ENCODE measurements around the gene HS3ST5. TPM values are rescaled to one million over a fixed set of nuclear protein-coding genes. Genes with fewer than 3 reads are reported as not detected.
A peak's percentile ranks its signal among the peaks of the same experiment; 100 is the strongest.

HS3ST5 gene
- total RNA-seq, 1 donor from 2014 or later, result 1.5 TPM

GRCh38 chr6:114040871-114041270 is 302.0 kb downstream of the HS3ST5 start:
- peak; percentile 73 for DNase-seq (ENCODE audit: low read depth)
- no peaks in the 10 kb centered on the region for H3K9me3 Mint-ChIP-seq (ENCODE audit: unreplicated experiment)
- Histone ChIP-seq H2AFZ (ENCODE audit: low read depth, low read length) (no peak overlapping the region), H3K36me3 (ENCODE audit: insufficient read depth, low read length) (no peaks in the 10 kb centered on the region), H3K27ac (ENCODE audit: low read depth, low read length) (no peak overlapping the region), H3K4me2 (ENCODE audit: low read length) (no peak overlapping the region), H3K79me2 (ENCODE audit: insufficient read depth, low read length) (no peaks in the 10 kb centered on the region), H3K4me3 (ENCODE audit: insufficient read depth, low read depth, low read length) (no peak overlapping the region), H3K4me1 (ENCODE audit: insufficient read depth, low read length) (no peaks in the 10 kb centered on the region), H3K9me3 (ENCODE audit: insufficient read depth, low read depth, low read length) (no peaks in the 10 kb centered on the region), H3K9ac (ENCODE audit: low read length) (no peak overlapping the region), H3K27me3 (ENCODE audit: insufficient read depth, low read length) (no peaks in the 10 kb centered on the region), H4K20me1 (ENCODE audit: insufficient read depth, low read length) (no peaks in the 10 kb centered on the region)
- peaks cover 2% of the 10 kb centered on the region for H3K36me3 Mint-ChIP-seq (ENCODE audit: low read depth, unreplicated experiment)
- H3K4me3 Mint-ChIP-seq (ENCODE audit: unreplicated experiment), result no peak overlapping the region
- no peaks in the 10 kb centered on the region for H3K27me3 Mint-ChIP-seq (ENCODE audit: low read depth, unreplicated experiment)
- H3K4me1 Mint-ChIP-seq (ENCODE audit: low read depth, unreplicated experiment), result peaks cover 6% of the 10 kb centered on the region
- TF ChIP-seq, protein P1, sequence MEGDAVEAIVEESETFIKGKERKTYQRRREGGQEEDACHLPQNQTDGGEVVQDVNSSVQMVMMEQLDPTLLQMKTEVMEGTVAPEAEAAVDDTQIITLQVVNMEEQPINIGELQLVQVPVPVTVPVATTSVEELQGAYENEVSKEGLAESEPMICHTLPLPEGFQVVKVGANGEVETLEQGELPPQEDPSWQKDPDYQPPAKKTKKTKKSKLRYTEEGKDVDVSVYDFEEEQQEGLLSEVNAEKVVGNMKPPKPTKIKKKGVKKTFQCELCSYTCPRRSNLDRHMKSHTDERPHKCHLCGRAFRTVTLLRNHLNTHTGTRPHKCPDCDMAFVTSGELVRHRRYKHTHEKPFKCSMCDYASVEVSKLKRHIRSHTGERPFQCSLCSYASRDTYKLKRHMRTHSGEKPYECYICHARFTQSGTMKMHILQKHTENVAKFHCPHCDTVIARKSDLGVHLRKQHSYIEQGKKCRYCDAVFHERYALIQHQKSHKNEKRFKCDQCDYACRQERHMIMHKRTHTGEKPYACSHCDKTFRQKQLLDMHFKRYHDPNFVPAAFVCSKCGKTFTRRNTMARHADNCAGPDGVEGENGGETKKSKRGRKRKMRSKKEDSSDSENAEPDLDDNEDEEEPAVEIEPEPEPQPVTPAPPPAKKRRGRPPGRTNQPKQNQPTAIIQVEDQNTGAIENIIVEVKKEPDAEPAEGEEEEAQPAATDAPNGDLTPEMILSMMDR (IDR thresholded peaks at IDR 0.05; ENCODE audit: insufficient read depth, low read depth, low read length), result no peak
- no peak for TF ChIP-seq EZH2 (IDR thresholded peaks at IDR 0.05; ENCODE audit: insufficient read depth, low read length)
- FAIRE-seq, result no peak
- H3K27ac Mint-ChIP-seq (ENCODE audit: unreplicated experiment), result peak overlapping the region; percentile 0

DNA sequence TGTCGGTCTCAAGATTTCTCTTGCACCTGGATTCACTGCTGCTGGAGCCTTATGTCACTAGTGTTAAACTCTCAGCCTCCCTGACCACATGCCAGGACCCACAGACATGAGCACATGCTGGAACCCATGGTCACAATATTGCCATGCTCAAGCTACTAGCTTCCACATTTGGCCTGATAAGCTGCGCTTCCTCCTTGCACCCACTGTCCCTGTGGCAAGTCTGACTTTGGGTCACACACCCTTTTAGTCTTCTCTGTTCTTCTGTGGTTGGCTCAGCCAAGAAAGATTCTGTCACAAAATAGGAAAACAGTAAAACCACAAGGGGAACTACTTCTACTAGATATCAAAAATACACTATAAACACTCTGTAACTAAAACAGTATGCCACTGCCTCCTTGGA is 303.0 kb downstream of the HS3ST5 start:
- no peak overlapping the region for H3K4me2 ChIP-seq (ENCODE audit: low read length)
- DNase-seq (ENCODE audit: low read depth), result no peak
- TF ChIP-seq, protein P1 (IDR thresholded peaks at IDR 0.05; ENCODE audit: insufficient read depth, low read depth, low read length), result no peak
- TF ChIP-seq EZH2 (IDR thresholded peaks at IDR 0.05; ENCODE audit: insufficient read depth, low read length), result no peak
- Mint-ChIP-seq H3K27ac (ENCODE audit: unreplicated experiment) (no peak overlapping the region), H3K9me3 (ENCODE audit: unreplicated experiment) (no peaks in the 10 kb centered on the region), H3K36me3 (ENCODE audit: low read depth, unreplicated experiment) (peaks cover 2% of the 10 kb centered on the region), H3K4me1 (ENCODE audit: low read depth, unreplicated experiment) (peaks cover 6% of the 10 kb centered on the region), H3K4me3 (ENCODE audit: unreplicated experiment) (no peak overlapping the region), H3K27me3 (ENCODE audit: low read depth, unreplicated experiment) (no peaks in the 10 kb centered on the region)
- H4K20me1 ChIP-seq (ENCODE audit: insufficient read depth, low read length), result no peaks in the 10 kb centered on the region
- H3K9me3 ChIP-seq (ENCODE audit: insufficient read depth, low read depth, low read length), result no peaks in the 10 kb centered on the region
- H3K79me2 ChIP-seq (ENCODE audit: insufficient read depth, low read length), result no peaks in the 10 kb centered on the region
- H3K27me3 ChIP-seq (ENCODE audit: insufficient read depth, low read length), result no peaks in the 10 kb centered on the region
- H3K4me1 ChIP-seq (ENCODE audit: insufficient read depth, low read length), result no peaks in the 10 kb centered on the region
- H3K27ac ChIP-seq (ENCODE audit: low read depth, low read length), result no peak overlapping the region
- no peak overlapping the region for H3K4me3 ChIP-seq (ENCODE audit: insufficient read depth, low read depth, low read length)
- no peak for FAIRE-seq
- H2AFZ ChIP-seq (ENCODE audit: low read depth, low read length), result no peak overlapping the region
- no peaks in the 10 kb centered on the region for H3K36me3 ChIP-seq (ENCODE audit: insufficient read depth, low read length)
- no peak overlapping the region for H3K9ac ChIP-seq (ENCODE audit: low read length)

- Histone ChIP-seq H3K4me2 (ENCODE audit: low read length) (no peak overlapping the region), H3K27ac (ENCODE audit: low read depth, low read length) (no peak overlapping the region), H3K27me3 (ENCODE audit: insufficient read depth, low read length) (no peaks in the 10 kb centered on the region), H3K36me3 (ENCODE audit: insufficient read depth, low read length) (no peaks in the 10 kb centered on the region), H2AFZ (ENCODE audit: low read depth, low read length) (no peak overlapping the region), H3K9ac (ENCODE audit: low read length) (no peak overlapping the region), H4K20me1 (ENCODE audit: insufficient read depth, low read length) (no peaks in the 10 kb centered on the region), H3K4me1 (ENCODE audit: insufficient read depth, low read length) (no peaks in the 10 kb centered on the region), H3K9me3 (ENCODE audit: insufficient read depth, low read depth, low read length) (no peaks in the 10 kb centered on the region), H3K4me3 (ENCODE audit: insufficient read depth, low read depth, low read length) (no peak overlapping the region), H3K79me2 (ENCODE audit: insufficient read depth, low read length) (no peaks in the 10 kb centered on the region)
- Mint-ChIP-seq H3K27me3 (ENCODE audit: low read depth, unreplicated experiment) (no peaks in the 10 kb centered on the region), H3K9me3 (ENCODE audit: unreplicated experiment) (no peaks in the 10 kb centered on the region), H3K36me3 (ENCODE audit: low read depth, unreplicated experiment) (peaks cover 2% of the 10 kb centered on the region), H3K4me1 (ENCODE audit: low read depth, unreplicated experiment) (peaks cover 6% of the 10 kb centered on the region), H3K4me3 (ENCODE audit: unreplicated experiment) (no peak overlapping the region), H3K27ac (ENCODE audit: unreplicated experiment) (no peak overlapping the region)
- DNase-seq (ENCODE audit: low read depth), result peak; percentile 14
- no peak for FAIRE-seq
- TF ChIP-seq EZH2 (IDR thresholded peaks at IDR 0.05; ENCODE audit: insufficient read depth, low read length), result no peak
- TF ChIP-seq, protein P1 (IDR thresholded peaks at IDR 0.05; ENCODE audit: insufficient read depth, low read depth, low read length), result no peak
Measured at GRCh38 chr6:114033606-114034005, 309.2 kb downstream of the HS3ST5 start.

Measured in astrocyte (in vitro differentiated cells and primary cell).